Motor neuron (in vitro differentiated cells): ENCODE data around the gene UGT1A8. TPM values are rescaled to one million over a fixed set of nuclear protein-coding genes. Genes with fewer than 3 reads are reported as not detected.
A peak's percentile ranks its signal among the peaks of the same experiment; 100 is the strongest.
"Not testable (repeated sequence)": the region's sequence is repeated elsewhere in the genome, so short reads cannot be mapped to it uniquely, and the experiment has no call there.

Experiments
- ATAC-seq, 8 experiments: fragments of 200-7000 bp; cut with Tn5 transposase; replicated peaks in 6 of 8; 2 replicates each; pipeline ENCODE4 v1.8.0; 2021; ENCODE audit warnings: mild to moderate bottlenecking in 8 of 8, moderate library complexity in 8 of 8
- H3K27ac ChIP-seq, 2 donors: fragments of 250-450 bp; sonication (Bioruptor Pico); 2 replicates each; pipeline ENCODE4 v1.9.0; 2021; ENCODE audit warnings: antibody characterized with exemption in 2 of 2, mild to moderate bottlenecking in 2 of 2, moderate library complexity in 1 of 2
- H3K4me1 ChIP-seq, 2 donors: fragments of 250-450 bp; sonication (Bioruptor Pico); replicated peaks in 1 of 2; 2 replicates each; pipeline ENCODE4 v1.6.1; 2021; ENCODE audit warnings: antibody characterized with exemption in 2 of 2, mild to moderate bottlenecking in 2 of 2, moderate library complexity in 1 of 2
- H3K4me3 ChIP-seq, 5 donors: fragments of 250-450 bp; sonication (Bioruptor Pico); 2 replicates each; pipeline ENCODE4 v1.9.0; 2021; ENCODE audit warnings: antibody characterized with exemption in 5 of 5, mild to moderate bottlenecking in 5 of 5, moderate library complexity in 4 of 5
- WGBS, 10 experiments: fragments of 450-650 bp; shearing (Covaris generic); methylation state at CpG; one replicate each; pipeline ENCODE4 v1.0.0; 2022; 5-methylcytosine and 5-hydroxymethylcytosine counted together
- in situ Hi-C, 9 experiments: fragments of 400-800 bp; cut with MboI; loops; one replicate each; pipeline ENCODE4 v1.15.0; 2021; ENCODE audit warnings: low sequenced_read_pairs in 9 of 9, low pct_unique_long_range_greater_than_20kb in 2 of 9; ENCODE audit not compliant: unreplicated experiment in 9 of 9
- total RNA-seq, 8 experiments: library from RNA; unstranded; fragments of 300-600 nt; gene quantifications; 2 replicates each; pipeline versions ENCODE4 v1.2.3 to v1.2.4, GENCODE V29; 2022

UGT1A8 gene
- total RNA-seq, 8 experiments from 2014 or later = 0.09 to 1.4 (median 0.27) TPM; not detected in 5

GRCh38 chr2:233602076-233602475 is 15.4 kb upstream of the UGT1A8 start:
- no peak for ATAC-seq
- WGBS, 10 experiments = 0 to 88% (median 55%) methylated on average over 1 of the region's 1 CpG; no CpG with 5 or more reads in 7 of the 10 experiments
- in situ Hi-C loops = no loop called here
- Histone ChIP-seq H3K27ac (no peak overlapping the region), H3K4me3 (no peak overlapping the region), H3K4me1 (no peaks in the 10 kb centered on the region)

- 33 to 100% (median 75%) methylated on average over 1 to 4 of the region's 4 CpGs; no CpG with 5 or more reads in 3 of the 10 experiments for WGBS, 10 experiments
- in situ Hi-C loops = no loop called here
- no peak overlapping the region for H3K4me3 ChIP-seq
- no peaks in the 10 kb centered on the region for H3K4me1 ChIP-seq
- ATAC-seq = no peak
- H3K27ac ChIP-seq = no peak overlapping the region
These were observed 13.9 kb upstream of the UGT1A8 start for GRCh38 chr2:233603520-233603919.

GRCh38 chr2:233604826-233605225 is 12.6 kb upstream of the UGT1A8 start:
- 10 to 94% (median 61%) methylated on average over 1 to 3 of the region's 3 CpGs; no CpG with 5 or more reads in 1 of the 10 experiments for WGBS, 10 experiments
- ATAC-seq = no peak
- in situ Hi-C loops = no loop called here
- Histone ChIP-seq H3K4me1 (no peaks in the 10 kb centered on the region), H3K4me3 (no peak overlapping the region), H3K27ac (no peak overlapping the region)

GRCh38 chr2:233605680-233606079 is 11.8 kb upstream of the UGT1A8 start:
- in situ Hi-C loops = no loop called here
- no peak overlapping the region for H3K4me3 ChIP-seq
- WGBS, 10 experiments = 14 to 100% (median 70%) methylated on average over 1 of the region's 1 CpG; no CpG with 5 or more reads in 5 of the 10 experiments
- ATAC-seq = peak in 2 of 8 experiments; percentile 61 to 86
- no peak overlapping the region for H3K27ac ChIP-seq
- H3K4me1 ChIP-seq = no peaks in the 10 kb centered on the region

GRCh38 chr2:233611284-233611683 is 6.1 kb upstream of the UGT1A8 start:
- in situ Hi-C loops = no loop called here
- H3K4me3 ChIP-seq = no peak overlapping the region
- no peak overlapping the region for H3K27ac ChIP-seq
- 27 to 94% (median 52%) methylated on average over 2 to 4 of the region's 4 CpGs for WGBS, 10 experiments
- H3K4me1 ChIP-seq = no peaks in the 10 kb centered on the region
- ATAC-seq = no peak

- ATAC-seq = no peak
- H3K4me3 ChIP-seq = no peak overlapping the region
- no peak overlapping the region for H3K27ac ChIP-seq
- in situ Hi-C loops = no loop called here
- H3K4me1 ChIP-seq = no peaks in the 10 kb centered on the region
- WGBS, 10 experiments = 39 to 100% (median 75%) methylated on average over 1 to 4 of the region's 4 CpGs
These were observed 2.8 kb downstream of the UGT1A8 start for GRCh38 chr2:233620204-233620603.

- ATAC-seq, H3K27ac ChIP-seq, H3K4me3 ChIP-seq, H3K4me1 ChIP-seq, in situ Hi-C loops: not testable (repeated sequence)
- WGBS, 10 experiments = 20 to 92% (median 80%) methylated on average over 1 to 2 of the region's 5 CpGs; no CpG with 5 or more reads in 5 of the 10 experiments
These were observed 4.4 kb downstream of the UGT1A8 start for GRCh38 chr2:233621863-233622262.

- 0 to 90% (median 60%) methylated on average over 1 to 5 of the region's 5 CpGs; no CpG with 5 or more reads in 1 of the 10 experiments for WGBS, 10 experiments
- Histone ChIP-seq H3K4me1 (no peaks in the 10 kb centered on the region), H3K27ac (no peak overlapping the region), H3K4me3 (no peak overlapping the region)
- in situ Hi-C loops = no loop called here
- ATAC-seq = no peak
These were observed 10.0 kb downstream of the UGT1A8 start for GRCh38 chr2:233627331-233628025.

- 20 to 88% (median 79%) methylated on average over 1 to 9 of the region's 10 CpGs; no CpG with 5 or more reads in 1 of the 10 experiments for WGBS, 10 experiments
- ATAC-seq, H3K4me3 ChIP-seq, in situ Hi-C loops, H3K27ac ChIP-seq, H3K4me1 ChIP-seq: not testable (repeated sequence)
These were observed 18.9 kb downstream of the UGT1A8 start, which contains the start of gene UGT1A10 for GRCh38 chr2:233636306-233636705. TSS of gene UGT1A10 (plus strand) at chr2:233636448. CDS start at chr2:233636523, 75 bp downstream.

GRCh38 chr2:233638836-233639235 is 21.4 kb downstream of the UGT1A8 start:
- no peaks in the 10 kb centered on the region for H3K4me1 ChIP-seq
- H3K4me3 ChIP-seq = no peak overlapping the region
- no peak overlapping the region for H3K27ac ChIP-seq
- WGBS, 10 experiments = 0 to 80% (median 44%) methylated on average over 1 to 5 of the region's 5 CpGs; no CpG with 5 or more reads in 4 of the 10 experiments
- in situ Hi-C loops = no loop called here
- ATAC-seq = peak in 1 of 8 experiments; percentile 17

- Histone ChIP-seq H3K4me1 (no peaks in the 10 kb centered on the region), H3K27ac (no peak overlapping the region), H3K4me3 (no peak overlapping the region)
- ATAC-seq = no peak
- in situ Hi-C loops = no loop called here
These were observed 22.4 kb downstream of the UGT1A8 start for GRCh38 chr2:233639860-233640259.

GRCh38 chr2:233643128-233643527 is 25.7 kb downstream of the UGT1A8 start:
- no peak overlapping the region for H3K4me3 ChIP-seq
- H3K4me1 ChIP-seq = no peaks in the 10 kb centered on the region
- ATAC-seq = peak in 3 of 8 experiments; percentile 41 to 50 (median 45)
- in situ Hi-C loops = no loop called here
- no peak overlapping the region for H3K27ac ChIP-seq
- WGBS, 10 experiments = 80 to 88% methylated on average over 1 of the region's 1 CpG; no CpG with 5 or more reads in 8 of the 10 experiments

- WGBS, 10 experiments = 38 to 100% (median 73%) methylated on average over 1 to 2 of the region's 3 CpGs; no CpG with 5 or more reads in 1 of the 10 experiments
- H3K27ac ChIP-seq, ATAC-seq, H3K4me1 ChIP-seq, H3K4me3 ChIP-seq, in situ Hi-C loops: not testable (repeated sequence)
These were observed 28.6 kb downstream of the UGT1A8 start for GRCh38 chr2:233646033-233646432.

GRCh38 chr2:233650981-233651380 is 33.5 kb downstream of the UGT1A8 start:
- Histone ChIP-seq H3K27ac (no peak overlapping the region), H3K4me3 (no peak overlapping the region), H3K4me1 (no peaks in the 10 kb centered on the region)
- ATAC-seq = no peak
- WGBS, 10 experiments = 40 to 92% (median 83%) methylated on average over 1 to 4 of the region's 4 CpGs; no CpG with 5 or more reads in 1 of the 10 experiments
- in situ Hi-C loops = no loop called here
